ENCODE results near the gene PDGFB.
A peak's percentile ranks its signal among the peaks of the same experiment; 100 is the strongest.

Gene PDGFB

DNA sequence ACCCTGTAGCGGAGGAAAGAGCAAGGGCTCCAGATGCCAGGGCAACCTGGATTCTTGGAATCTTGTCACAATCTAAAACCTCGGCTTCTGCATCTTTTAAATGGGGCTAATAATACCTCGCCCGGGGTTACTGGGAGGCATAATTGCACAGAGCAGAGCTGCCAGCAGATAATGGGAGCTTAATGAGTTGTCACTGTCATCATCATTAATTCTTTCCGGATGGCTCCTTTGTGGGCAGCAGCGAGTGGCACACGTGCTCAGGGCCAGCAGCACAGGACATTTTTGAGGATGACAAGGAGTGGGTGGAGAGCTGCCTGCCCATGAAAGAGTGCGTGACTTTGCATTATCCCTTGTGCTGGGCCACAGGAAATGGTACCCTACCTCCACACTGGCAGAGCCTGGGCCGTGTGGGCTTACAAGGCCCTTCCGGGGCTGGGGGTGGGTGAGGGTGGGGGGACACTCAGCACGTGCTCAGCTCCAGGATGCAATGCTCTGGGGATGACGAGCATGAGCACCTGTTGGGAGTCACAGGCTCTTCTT, 5.7 kb downstream of the PDGFB start:
- no peak for DNase-seq

DNA sequence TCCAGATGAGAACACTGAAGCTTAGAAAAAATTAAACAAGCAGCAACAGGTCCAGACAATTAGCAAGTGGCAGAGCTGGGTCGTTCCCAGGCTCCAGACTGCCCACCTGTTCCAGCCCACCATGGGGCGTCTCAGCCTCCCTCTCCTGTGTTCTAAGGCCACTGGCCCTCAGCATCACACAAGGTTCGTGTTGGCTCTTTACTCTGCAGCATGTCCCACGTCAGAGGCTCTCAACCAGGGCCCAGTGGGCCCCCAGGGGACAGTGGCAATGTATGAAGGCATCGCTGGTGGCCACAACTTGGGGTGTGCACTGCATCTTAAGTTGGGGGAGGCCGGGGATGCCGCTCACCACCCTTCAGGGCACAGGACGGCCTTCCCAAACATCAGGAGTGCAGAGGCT, 6.2 kb downstream of the PDGFB start:
- no peak for DNase-seq

DNA sequence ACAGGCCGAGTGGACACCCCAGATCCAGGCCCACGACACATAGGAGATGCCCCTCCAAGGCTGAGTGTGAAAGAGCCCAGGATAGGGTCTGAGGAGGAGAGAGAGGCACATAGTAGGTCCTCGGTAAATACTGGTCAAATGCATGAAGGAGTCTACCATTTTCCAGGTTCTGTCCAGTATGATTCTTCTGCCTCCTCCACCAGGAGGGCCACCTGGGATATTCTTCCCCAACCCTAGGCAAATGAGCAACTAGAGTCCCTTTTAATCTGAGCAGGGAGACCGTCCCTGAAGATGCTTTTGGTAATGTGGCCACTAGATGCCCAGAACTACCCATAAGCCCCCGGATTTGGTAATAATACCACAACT, 6.7 kb downstream of the PDGFB start:
- DNase-seq, result no peak

DNA sequence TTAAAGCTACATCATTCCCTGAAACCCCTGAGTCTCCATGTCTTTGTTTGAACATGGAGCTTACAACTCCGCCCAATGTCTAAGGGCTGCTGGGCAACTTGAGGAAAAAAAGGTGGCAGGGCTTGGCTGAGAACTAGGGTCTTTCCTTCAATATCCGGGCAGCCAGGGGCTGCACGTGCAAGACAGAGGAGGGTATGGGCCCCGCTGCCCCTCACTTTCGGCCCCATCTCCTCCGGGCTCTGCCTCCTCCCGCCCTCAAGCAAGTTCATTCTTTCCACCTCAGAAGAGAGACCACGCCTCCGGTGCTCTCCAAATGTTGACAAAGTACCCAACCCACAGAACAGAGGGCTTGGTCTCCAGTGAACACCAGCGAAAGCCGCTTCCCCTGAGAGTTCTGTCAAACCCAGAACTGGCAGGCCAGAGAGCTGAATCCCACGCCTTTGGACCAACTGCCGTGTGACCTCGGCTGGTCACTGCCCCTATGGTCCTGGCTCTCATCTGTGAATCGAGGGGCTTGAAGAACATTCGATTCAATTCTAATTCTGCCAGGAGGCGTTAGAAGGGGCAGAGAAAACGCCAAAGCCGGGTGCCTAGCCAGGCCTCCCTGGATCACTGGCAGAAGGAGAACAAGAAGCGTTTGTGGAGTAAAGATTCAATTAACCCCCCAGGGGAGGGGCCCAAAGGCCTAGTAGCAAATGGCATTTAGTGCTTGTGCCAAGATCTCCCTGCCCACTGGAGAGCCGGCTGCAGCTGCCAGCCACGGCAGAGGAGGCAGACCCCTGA, 7.3 kb downstream of the PDGFB start:
- no peak for DNase-seq

DNA sequence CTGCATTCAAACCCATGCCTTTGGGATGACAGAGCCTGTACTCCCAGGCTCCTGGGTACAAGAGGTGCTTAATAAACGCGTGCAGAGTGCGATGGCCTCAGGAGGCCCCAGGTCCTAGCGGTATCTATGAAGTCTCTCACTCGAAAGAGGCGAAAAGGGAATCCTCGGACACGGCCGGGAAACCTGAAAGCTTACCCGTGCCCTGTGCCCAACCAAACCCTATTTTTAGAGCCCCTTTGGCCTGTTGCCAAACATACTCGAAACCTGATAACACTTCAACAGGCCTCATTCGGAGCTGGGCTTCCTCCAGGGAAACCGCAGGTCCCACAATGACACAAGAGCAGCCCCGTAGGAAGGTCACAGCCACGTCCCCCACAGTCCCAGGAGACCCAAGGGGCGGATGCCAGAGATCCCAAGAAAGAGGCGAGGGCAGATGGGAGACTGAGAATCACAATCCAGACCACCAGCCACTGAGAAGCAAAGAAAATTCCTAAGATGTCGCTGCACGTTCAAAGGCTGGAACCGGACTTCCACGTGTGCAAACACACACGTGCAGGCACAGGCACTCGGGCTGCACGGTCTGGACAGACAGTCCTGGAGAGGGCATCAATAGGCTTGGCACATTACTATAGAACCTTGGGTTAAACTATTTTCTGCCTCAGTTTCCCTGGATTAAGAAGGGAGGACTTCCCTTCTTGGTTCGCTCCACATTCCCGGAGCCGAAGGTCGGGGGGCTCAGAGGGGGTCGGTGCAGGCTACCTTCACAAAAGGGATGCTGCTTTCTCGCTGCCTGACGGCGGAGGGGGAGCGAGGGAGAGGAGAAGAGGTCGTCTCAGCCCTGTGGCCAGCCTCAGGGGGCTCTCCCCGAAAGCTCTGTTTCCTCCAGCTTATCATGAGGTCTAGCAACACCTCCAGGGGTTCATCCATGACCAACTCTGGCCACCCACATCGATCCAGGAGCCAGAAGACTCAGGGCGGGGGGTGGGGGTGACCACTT, 8.2 kb downstream of the PDGFB start:
- peak; percentile 45 to 64 for DNase-seq

DNA sequence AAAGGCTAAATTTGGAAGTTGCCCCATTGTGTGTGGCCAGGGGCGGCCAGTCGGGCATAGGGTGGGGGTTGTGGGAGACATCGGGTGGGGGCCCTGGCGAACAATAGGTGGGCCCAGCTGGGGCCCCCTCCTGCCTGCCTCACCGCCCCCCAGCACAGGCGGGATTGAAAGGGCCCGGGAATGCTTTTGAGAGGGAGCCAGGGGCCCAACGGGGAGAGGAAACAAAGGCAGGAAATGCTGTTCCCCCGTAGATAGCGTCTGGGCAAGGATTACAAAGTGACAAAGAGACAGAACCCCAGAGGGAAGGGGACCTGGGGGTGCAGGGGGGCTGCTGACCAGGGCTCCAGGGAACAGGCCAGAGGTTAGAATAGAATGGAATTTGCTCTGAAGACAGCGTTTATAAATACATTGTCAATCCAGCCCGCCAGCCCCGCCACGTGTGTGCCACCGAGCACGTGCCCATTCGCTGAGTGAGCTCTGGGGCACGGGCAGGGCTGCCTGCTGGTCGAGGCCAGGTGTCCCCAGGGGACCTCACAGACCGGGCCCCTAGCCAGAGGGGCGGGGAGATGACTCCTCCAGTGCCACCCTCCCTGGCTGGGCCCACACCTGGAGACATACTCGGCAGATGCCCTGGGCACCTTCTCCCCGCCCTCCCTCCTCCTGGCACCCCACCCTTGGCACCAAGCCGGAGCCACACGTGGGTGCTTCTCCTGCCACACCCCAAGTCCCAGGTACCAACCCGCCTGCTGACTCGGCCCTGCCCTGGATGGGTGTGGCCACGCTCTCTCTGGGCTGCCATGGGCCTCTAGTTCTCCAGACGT, 9.7 kb downstream of the PDGFB start:
- DNase-seq, result no peak

DNA sequence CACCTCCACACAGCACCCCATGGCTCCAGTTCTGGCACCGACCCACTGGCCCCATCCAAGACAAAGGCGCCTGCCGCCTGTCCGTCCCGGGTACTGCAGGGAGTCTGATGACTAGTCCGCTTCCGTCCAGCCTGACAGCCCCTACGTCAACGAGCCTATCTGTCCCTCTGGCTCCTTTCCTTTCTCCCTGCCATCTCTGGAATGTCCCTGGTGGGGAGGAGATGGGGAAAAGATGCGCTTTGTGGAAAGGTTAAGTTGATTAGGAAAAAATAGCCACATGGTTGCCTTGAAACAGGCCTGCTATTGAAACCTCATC, 10.4 kb downstream of the PDGFB start:
- DNase-seq, result no peak

DNA sequence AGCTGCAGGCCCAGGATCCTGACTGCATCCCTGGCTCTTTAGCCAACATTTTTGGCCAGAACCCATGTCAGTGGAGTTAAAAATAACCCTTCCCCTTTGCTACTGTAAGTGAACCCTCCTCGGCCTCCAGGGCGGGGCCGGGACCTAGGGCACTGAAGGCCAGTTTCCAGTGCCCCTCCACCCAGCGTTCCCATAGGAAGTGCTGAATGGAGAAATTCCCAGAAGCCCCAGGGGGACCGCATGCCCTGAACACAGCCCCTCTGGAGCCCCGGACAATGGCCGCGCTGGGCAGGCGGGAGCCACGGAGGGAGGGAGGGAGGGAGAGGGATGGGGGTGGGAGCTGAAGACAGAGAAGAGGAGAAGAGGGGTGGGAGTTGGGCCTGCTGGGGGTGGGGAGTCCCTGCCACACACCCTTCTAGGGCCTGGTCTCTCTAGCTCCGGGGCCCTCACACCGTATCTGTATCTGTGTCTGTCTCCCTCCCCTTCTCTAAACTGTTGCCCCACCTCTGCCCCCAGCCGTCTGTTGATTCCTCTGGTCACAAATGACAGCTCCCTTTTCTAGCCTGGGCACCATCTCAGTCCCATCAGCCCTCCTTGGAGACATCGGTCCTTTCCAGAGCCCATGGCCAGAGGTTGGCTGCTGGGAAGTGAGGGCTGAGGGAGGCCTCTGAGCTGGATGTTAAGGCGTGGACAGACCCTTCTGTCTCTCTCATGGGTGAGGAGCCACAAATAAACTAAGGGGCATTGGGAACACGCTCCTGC, 10.9 kb downstream of the PDGFB start:
- no peak for DNase-seq

DNA sequence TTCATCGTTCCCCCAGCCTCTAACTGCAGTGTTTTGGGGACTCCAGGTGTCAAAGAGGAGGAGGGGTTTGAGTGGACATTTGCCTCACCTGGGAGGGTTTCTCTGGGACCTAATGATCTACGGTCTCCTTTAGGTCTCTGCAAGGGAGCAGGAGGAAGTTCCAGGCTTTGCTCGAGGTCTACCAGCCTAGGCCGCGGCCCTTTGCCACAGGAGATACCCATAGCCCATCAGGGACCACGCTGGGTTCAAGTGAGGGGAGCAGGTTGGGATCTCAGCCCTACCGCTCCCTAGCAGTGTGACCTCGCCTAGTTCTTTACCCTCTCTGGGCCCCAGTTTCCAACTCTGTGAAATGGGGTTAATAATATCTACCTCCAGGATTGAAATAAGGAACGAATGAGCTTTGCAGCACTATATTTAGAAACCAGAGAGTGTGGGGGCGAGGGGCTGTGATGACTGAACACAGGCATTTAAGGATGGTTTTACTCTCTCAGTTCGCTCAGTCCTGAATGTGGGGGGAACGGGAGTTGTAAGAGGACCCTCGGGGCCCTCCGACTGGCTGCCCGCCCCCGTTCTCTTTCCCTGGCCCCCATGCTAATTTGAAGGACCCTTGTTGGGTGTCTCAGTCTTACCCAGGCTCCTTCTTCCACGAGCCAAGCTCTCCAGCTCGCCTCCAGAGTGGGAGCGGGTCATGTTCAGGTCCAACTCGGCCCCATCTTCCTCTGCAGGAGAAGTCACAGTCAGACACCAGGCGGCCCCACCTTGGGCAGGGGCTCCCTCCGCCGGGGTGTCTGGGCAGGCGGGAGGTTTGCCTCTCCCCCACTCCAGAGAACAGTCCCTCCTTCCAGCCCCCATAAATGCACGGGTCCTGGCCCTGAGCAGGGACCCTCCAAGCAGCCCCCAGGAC, 11.7 kb downstream of the PDGFB start:
- no peak for DNase-seq

DNA sequence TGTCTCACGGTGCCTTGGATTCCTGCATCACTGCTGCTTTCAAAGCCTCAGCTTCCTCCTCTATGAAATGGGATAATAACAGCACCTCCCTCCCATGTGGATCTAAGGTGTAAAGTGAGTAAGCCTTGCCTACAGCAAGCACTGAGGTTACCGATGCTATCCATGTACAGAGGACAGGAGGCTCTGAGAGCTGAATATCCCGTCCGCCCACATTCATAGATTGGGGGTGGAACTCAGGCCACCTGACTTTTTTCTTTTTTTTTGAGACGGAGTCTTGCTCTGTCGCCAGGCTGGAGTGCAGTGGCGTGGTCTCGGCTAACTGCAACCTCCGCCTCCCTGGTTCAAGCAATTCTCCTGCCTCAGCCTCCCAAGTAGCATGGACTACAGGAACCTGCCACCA, 12.5 kb downstream of the PDGFB start:
- no peak for DNase-seq

DNA sequence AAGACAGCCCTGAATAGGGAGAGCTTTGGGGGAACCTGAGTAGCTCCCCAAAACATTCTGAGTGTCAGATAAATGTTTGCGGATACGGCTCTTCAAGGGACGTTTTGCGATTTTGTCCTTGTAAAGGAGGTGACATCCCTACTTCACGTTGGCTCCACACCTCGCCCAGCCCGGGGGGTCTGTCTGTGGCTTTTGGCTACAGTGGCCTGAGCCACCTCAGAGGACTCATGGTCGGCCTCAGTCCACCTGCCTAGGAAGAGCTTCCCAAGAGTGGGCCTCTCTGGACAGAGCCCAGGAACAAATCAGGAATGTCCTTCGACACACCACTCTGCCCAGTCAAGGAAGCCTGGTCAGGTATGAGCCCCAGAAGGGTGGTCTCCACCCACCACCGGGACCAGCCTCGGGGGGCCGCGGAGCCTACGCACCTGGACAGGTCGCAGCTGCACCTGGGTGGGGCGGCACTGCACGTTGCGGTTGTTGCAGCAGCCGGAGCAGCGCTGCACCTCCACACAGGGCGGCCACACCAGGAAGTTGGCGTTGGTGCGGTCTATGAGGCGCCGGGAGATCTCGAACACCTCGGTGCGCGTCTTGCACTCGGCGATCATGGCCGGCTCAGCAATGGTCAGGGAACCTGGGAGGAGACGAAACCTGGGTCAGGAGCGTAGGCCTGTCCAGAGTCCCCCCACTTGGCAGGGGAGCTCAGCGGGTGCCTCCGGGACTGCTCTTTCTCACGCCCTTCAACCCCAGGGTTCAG, 13.4 kb downstream of the PDGFB start:
- DNase-seq, result no peak

DNA sequence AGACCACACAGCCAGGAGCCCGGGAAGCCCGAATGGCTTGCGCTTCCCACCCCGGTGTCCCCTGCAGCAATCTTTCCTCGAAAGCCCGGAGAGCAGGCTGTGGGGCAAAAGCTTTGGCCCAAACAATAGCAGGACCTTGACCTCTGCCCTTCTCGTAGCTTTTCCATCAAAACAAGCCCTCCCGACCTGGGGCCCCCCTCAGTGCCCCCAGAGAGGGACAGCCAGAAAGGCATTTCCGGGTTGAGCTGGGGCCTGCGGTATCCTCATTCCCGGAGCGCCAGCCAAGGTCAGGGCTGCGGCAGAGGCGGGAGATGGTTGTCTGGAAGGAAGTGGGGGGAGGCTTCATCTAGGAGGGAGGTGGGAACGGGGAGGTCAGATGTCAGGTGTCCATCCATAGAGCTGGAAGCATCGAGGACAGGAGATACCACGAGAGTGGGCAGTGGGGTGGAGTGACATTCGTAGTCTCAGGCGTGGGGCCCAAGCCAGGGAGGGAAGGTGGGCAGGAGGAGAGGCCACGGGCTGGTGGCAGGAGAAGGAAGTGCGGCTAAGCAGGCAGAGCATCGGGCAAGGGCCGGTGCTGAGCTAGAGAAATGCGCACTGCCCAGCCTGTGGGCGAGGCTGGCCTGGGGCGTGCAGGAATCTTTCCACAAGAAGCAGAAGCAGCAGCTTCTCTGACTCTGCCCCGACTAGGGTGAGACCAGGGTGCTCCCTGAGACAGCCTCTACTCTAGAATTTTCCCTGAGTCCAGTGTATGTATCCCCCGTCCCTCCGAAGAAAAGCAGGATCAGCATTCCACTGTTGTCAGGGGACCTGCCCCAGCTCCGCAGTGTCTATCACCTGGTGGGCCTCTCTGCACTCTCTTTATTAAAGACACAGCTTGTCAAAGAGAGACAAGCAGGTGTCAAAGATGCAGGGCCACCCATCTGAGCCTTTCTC, 14.3 kb downstream of the PDGFB start:
- DNase-seq, result no peak

DNA sequence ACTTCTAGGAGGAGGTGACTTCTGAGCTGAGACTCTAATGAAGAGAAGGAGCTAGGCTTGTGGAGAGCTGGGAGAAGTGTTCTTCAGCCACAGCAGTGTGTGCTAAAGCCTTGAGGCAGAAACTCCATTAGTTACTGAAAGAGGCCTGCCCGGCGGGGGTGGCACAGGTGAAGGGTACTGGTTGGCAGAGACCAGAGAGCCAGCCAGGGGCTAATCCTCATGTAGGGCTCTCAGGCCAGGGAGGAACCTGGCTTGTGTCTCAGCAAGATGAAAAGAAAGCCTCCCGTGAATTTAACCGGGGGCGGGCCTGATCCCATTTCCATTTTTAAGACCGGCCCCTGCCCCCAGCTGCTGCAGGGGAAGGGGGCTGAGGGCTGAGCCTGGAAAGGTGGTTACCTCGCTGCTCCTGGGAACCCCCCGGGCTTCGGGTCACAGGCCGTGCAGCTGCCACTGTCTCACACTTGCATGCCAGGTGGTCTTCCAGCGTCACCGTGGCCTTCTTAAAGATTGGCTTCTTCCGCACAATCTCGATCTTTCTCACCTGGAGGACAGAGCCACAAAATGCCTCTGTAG, 15.0 kb downstream of the PDGFB start:
- DNase-seq, result no peak

DNA sequence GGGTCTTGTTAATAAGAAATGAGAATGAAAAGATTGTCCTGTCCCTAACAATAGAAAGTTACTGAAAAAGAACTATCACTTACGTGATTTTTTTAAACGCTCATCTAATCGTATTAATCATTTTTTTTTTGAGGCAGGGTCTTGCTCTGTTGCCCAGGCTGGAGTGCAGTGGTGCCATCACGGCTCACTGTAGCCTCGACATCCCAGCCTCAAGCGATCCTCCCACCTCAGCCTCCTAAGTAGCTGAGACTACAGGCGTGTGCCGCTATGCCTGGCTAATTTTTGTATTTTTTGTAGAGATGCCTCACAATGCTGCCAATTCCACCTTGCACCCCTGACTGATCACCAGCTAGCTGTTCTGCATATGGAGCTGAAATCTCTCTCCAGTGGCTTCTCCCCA, 15.7 kb downstream of the PDGFB start:
- DNase-seq, result no peak

- DNase-seq, result no peak
Observed at GRCh38 chr22:39227542-39228272, 17.1 kb downstream of the PDGFB start.

DNA sequence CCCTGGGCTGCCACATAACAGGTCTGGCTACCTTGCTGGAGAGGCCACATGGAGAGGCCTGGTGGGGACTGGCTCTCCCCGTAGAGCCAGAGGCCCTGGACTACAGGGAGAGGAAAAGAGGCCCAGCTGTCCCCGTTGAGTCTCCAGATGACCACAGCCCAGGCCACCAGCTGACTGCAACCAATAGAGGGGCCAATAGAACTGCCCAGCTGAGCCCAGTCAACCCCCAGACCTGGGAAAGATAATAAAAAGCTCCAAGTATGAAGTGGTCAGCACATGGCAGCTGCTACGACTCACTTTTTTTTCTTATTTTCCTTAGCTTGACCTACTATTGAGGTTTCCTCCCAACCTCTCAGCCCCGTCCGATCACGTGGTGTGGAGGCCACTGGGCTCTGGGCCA, 18.4 kb downstream of the PDGFB start:
- no peak for DNase-seq

DNA sequence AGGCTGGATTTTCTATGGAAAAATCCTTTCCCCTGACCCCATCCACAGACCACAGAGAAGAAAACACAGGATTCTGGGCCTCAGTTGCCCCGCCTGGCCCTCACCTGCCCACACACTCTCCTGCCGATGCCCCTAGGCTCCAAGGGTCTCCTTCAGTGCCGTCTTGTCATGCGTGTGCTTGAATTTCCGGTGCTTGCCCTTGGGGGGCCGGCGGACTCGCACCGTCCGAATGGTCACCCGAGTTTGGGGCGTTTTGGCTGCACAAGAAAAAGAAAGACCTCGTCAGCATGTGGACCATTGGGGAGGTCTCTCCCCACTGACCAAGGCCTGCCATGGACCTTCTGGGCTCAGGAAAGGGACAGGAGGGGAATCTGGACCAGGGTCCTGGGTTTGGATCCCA, 19.2 kb downstream of the PDGFB start:
- no peak for DNase-seq

DNA sequence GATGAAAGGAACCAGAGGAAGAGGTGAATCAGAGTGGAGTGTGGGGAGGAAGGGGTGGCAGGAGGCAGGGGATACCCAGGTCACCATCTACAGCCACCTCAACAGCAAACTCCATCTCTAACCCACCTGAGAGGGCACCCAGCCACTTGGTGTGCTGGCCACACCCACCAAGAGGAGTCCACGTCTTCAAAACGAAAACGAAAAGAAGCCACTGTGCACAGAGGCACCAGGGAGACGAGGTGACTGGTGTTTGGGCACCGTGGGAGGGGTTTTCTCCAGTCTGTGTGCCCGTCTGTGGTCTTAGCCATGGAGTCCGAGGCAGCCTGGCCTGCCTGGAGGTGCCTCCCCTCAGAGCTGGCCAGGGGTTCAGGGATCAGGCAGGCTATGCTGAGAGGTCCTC, 20.2 kb downstream of the PDGFB start:
- no peak for DNase-seq
